Gastroesophageal sphincter (tissue), 4 donors: ENCODE data around the gene CHAC1. TPM values are rescaled to one million over a fixed set of nuclear protein-coding genes. Genes with fewer than 3 reads are reported as not detected.

Source experiments
- ATAC-seq: fragments of 150-250 bp; one replicate; pipeline ENCODE4 v1.9.1; 2016; ENCODE audit warnings: mild to moderate bottlenecking, moderate library complexity
- H3K27ac ChIP-seq, 4 donors: fragments of 200-600 bp; sonication (generic) in 3 of 4; 1 replicate in 3 of 4; 2 replicates in 1 of 4; pipeline ENCODE4 v1.5.1; 2016 to 2019
- H3K27me3 ChIP-seq: fragments of 200-600 bp; sonication (generic); one replicate; pipeline ENCODE4 v1.5.1; 2019
- H3K36me3 ChIP-seq, 2 donors: fragments of 200-600 bp; sonication (generic); one replicate each; pipeline ENCODE4 v1.5.1; 2019; ENCODE audit warnings: control low read depth in 1 of 2
- H3K4me1 ChIP-seq, 3 donors: fragments of 200-600 bp; sonication (generic); 1 replicate in 2 of 3; 2 replicates in 1 of 3; pipeline ENCODE4 v1.5.1; 2016 to 2019; ENCODE audit warnings: control low read depth in 2 of 3
- H3K4me3 ChIP-seq, 2 donors: fragments of 200-600 bp; sonication (generic); one replicate each; pipeline ENCODE4 v1.5.1; 2019; ENCODE audit warnings: mild to moderate bottlenecking in 1 of 2, moderate library complexity in 1 of 2
- H3K9me3 ChIP-seq, 3 donors: fragments of 200-600 bp; sonication (generic); one replicate each; pipeline ENCODE4 v1.5.1; 2017 to 2019; ENCODE audit warnings: control low read depth in 2 of 3
- EP300 ChIP-seq: sonication (generic); formaldehyde crosslinking; IDR thresholded peaks from one replicate; pipeline ENCODE4 v1.6.1; 2017; ENCODE audit warnings: antibody characterized with exemption, mild to moderate bottlenecking
- POLR2A ChIP-seq, 2 donors: fragments of 450-650 bp; IDR thresholded peaks; one replicate each; pipeline ENCODE4 v1.6.1; 2017; ENCODE audit warnings: antibody characterized with exemption in 2 of 2, mild to moderate bottlenecking in 2 of 2, moderate library complexity in 1 of 2
- POLR2AphosphoS5 ChIP-seq: sonication (generic); formaldehyde crosslinking; IDR thresholded peaks from one replicate; pipeline ENCODE4 v1.6.1; 2017; ENCODE audit warnings: antibody characterized with exemption
- WGBS, 2 donors: methylation state at CpG; one replicate each; pipeline ENCODE4 v1.1.5; 2018; ENCODE audit warnings: low coverage in 1 of 2; 5-methylcytosine and 5-hydroxymethylcytosine counted together
- total RNA-seq, 4 donors: library from RNA; depleted of rRNA; stranded (reverse); fragments of >200 nt; gene quantifications; one replicate each; pipeline ENCODE4 v1.1.0, GENCODE V29; 2016
- TF ChIP-seq, protein P1 (sequence below), 4 experiments: fragments of 200-600 bp in 2 of 4; fragments of 450-650 bp in 2 of 4; sonication (generic) in 1 of 4; IDR thresholded peaks; one replicate each; pipeline ENCODE4 v1.5.1; 2017 to 2019; ENCODE audit warnings: antibody characterized with exemption in 4 of 4, mild to moderate bottlenecking in 2 of 4, moderate library complexity in 2 of 4

Gene CHAC1
- total RNA-seq, 4 donors from 2014 or later = 0.54 to 1.8 (median 1.5) TPM

DNA sequence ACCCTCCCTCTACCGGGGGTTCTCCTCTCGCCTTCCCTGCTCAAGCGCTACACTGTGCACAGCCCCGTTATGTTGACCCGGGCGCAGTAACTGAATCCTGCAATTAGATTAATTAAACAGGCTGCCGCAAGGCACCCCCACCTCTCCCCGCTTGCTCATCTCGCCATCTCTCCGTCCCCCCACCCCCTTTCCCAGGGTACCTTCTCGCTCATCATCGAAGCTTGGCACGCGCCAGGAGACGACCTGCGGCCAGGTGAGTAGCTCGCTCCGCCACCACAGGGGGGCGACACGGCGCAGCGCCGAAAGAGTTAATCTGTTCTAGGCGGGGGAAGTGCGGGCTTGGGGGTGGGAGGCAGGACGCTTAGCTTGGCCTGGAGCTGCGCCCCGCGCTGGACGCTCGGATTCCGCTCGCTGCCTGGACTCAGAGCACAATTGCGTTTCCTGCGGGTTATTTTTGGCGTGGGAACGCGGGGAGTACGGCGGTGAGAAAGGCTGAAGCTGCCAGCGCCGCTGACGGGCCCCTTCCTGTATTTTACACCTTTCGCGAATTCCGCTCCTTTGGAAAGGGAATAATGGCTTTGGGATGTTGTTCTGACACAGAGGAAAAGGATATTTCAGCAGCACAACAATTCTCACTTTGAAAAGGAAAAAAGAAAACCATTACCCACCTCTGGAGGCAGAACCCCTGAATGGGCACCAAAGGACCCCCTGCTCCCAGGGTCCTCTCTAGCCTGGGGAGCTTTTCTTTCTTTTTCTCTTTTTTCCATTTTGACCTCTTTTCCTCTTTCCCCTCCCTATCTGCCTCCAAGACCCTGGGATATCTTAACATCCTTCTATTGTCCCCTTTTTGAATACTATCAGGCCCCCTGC lies 22.6 kb upstream of the CHAC1 start:
- Histone ChIP-seq H3K27ac (peak overlapping the region in 2 of 4 donors; percentile 51 to 60), H3K9me3 (no peaks in the 10 kb centered on the region), H3K4me3 (peak overlapping the region in 1 of 2 donors; percentile 55), H3K27me3 (peaks cover 100% of the 10 kb centered on the region), H3K36me3 (peaks cover 0 to 7% of the 10 kb centered on the region in 2 donors), H3K4me1 (peaks cover 0 to 55% (median 41%) of the 10 kb centered on the region in 3 donors)
- WGBS, 2 donors = 0 to 1% methylated on average over 8 to 15 of the region's 46 CpGs
- peak; percentile 50 for ATAC-seq
- no peak for TF ChIP-seq EP300
- TF ChIP-seq, protein P1, sequence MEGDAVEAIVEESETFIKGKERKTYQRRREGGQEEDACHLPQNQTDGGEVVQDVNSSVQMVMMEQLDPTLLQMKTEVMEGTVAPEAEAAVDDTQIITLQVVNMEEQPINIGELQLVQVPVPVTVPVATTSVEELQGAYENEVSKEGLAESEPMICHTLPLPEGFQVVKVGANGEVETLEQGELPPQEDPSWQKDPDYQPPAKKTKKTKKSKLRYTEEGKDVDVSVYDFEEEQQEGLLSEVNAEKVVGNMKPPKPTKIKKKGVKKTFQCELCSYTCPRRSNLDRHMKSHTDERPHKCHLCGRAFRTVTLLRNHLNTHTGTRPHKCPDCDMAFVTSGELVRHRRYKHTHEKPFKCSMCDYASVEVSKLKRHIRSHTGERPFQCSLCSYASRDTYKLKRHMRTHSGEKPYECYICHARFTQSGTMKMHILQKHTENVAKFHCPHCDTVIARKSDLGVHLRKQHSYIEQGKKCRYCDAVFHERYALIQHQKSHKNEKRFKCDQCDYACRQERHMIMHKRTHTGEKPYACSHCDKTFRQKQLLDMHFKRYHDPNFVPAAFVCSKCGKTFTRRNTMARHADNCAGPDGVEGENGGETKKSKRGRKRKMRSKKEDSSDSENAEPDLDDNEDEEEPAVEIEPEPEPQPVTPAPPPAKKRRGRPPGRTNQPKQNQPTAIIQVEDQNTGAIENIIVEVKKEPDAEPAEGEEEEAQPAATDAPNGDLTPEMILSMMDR (IDR thresholded peaks at IDR 0.05) = peak in 3 of 4 experiments; percentile 11 to 49 (median 26)

DNA sequence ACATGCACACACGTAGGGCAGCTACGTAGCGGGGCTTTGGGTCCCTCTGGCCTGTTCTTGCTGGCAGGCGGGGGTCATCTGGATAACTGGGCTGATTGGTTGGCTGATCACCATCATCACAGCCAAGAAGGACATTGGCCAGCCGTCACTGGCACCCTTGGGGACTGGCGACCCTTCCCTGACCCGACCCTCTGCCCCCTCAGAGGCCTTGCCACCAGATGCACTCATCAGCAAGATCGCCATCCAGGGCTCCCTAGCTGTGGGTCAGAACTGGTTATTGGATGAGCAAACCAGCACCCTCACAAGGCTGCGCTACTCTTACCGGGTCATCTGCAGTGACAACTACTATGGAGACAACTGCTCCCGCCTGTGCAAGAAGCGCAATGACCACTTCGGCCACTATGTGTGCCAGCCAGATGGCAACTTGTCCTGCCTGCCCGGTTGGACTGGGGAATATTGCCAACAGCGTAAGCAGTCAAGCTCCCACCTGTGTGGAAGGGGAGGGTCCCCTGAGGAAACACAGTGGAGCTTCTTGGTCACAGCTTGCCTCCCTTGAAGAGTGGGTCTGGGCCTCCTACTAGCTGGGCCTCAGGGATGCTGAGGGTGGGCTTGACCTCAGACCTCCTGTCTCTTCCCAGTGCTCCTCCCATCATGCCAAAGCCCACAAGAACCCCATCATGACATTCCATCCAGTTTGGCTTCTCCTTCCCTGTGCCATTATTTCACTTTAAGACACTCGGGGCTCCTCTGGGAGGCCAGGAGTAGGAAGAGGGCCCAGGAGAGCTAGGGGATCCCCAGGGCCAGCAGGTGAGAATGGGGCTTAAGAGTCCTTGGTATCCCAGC lies 21.8 kb upstream of the CHAC1 start:
- peak overlapping the region in 2 of 4 donors; percentile 51 to 60 for H3K27ac ChIP-seq
- H3K9me3 ChIP-seq = no peaks in the 10 kb centered on the region
- WGBS, 2 donors = 54 to 62% methylated on average over 3 to 5 of the region's 16 CpGs
- TF ChIP-seq POLR2AphosphoS5 (no peak), POLR2A (IDR thresholded peaks at IDR 0.05) (no peak)
- H3K4me1 ChIP-seq = peaks cover 0 to 47% (median 34%) of the 10 kb centered on the region in 3 donors
- H3K4me3 ChIP-seq = peak overlapping the region in 1 of 2 donors; percentile 55
- peaks cover 98% of the 10 kb centered on the region for H3K27me3 ChIP-seq
- no peak for ATAC-seq
- H3K36me3 ChIP-seq = peaks cover 0 to 7% of the 10 kb centered on the region in 2 donors

DNA sequence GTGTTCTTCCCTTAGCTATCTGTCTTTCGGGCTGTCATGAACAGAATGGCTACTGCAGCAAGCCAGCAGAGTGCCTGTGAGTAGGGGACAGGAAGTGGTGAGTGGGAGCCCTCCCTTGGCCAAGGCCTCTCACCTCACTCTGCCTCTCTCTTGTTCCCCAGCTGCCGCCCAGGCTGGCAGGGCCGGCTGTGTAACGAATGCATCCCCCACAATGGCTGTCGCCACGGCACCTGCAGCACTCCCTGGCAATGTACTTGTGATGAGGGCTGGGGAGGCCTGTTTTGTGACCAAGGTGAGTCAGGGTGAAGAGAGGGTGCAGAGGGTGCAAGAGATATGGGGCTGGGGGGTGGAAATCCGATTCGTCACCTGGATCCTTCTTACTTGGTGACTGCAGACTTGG lies 21.1 kb upstream of the CHAC1 start:
- Histone ChIP-seq H3K4me1 (peaks cover 0 to 40% (median 34%) of the 10 kb centered on the region in 3 donors), H3K27me3 (peaks cover 91% of the 10 kb centered on the region), H3K4me3 (peak overlapping the region in 1 of 2 donors; percentile 55), H3K9me3 (no peaks in the 10 kb centered on the region), H3K27ac (peak overlapping the region in 1 of 4 donors; percentile 60), H3K36me3 (peaks cover 0 to 7% of the 10 kb centered on the region in 2 donors)
- ATAC-seq = no peak
- TF ChIP-seq POLR2A (IDR thresholded peaks at IDR 0.05) = no peak
- no peak for TF ChIP-seq EP300
- no peak for TF ChIP-seq POLR2AphosphoS5
- TF ChIP-seq, protein P1 (IDR thresholded peaks at IDR 0.05) = no peak
- 100% methylated on average over 2 of the region's 8 CpGs; no CpG with 5 or more reads in 1 of the 2 donors for WGBS, 2 donors

GRCh38 chr15:40932649-40933516 lies 20.4 kb upstream of the CHAC1 start:
- Histone ChIP-seq H3K36me3 (peaks cover 0 to 7% of the 10 kb centered on the region in 2 donors), H3K27ac (peak overlapping the region in 1 of 4 donors; percentile 7), H3K4me1 (peaks cover 0 to 37% (median 30%) of the 10 kb centered on the region in 3 donors), H3K27me3 (peaks cover 84% of the 10 kb centered on the region), H3K9me3 (no peaks in the 10 kb centered on the region), H3K4me3 (no peak overlapping the region)
- ATAC-seq = no peak
- TF ChIP-seq, protein P1 (IDR thresholded peaks at IDR 0.05) = no peak
- TF ChIP-seq POLR2A (IDR thresholded peaks at IDR 0.05) = no peak
- no peak for TF ChIP-seq POLR2AphosphoS5
- TF ChIP-seq EP300 = no peak
- 90 to 100% methylated on average over 1 to 2 of the region's 11 CpGs for WGBS, 2 donors
